ENCODE results near the gene WNT2B. TPM values are rescaled to one million over a fixed set of nuclear protein-coding genes. Genes with fewer than 3 reads are reported as not detected.
A peak's percentile ranks its signal among the peaks of the same experiment; 100 is the strongest.

The WNT2B gene
- total RNA-seq, 6 experiments from 2014 or later, result 1.9 to 3.8 (median 3.5) TPM

GRCh38 chr1:112524986-112525385, 16.2 kb downstream of the WNT2B start:
- Mint-ChIP-seq H3K4me1 (ENCODE audit: low read depth) (peaks cover 98% of the 10 kb centered on the region), H3K27ac (peak overlapping the region; percentile 85), H3K9me3 (no peaks in the 10 kb centered on the region), H3K4me3 (0 out of 2 replicates have a peak overlapping the region, but pooled peaks have one; percentile 3), H3K36me3 (ENCODE audit: low read depth) (peaks cover 29% of the 10 kb centered on the region), H3K27me3 (ENCODE audit: insufficient read depth) (peaks cover 3% of the 10 kb centered on the region; the same call in 1 of the 2 replicates)
- no peak for DNase-seq
- no peak for TF ChIP-seq CTCF (IDR thresholded peaks at IDR 0.05)

GRCh38 chr1:112527266-112528010, 18.7 kb downstream of the WNT2B start:
- H3K27ac Mint-ChIP-seq, result peak overlapping the region; percentile 76
- H3K4me1 Mint-ChIP-seq (ENCODE audit: low read depth), result peaks cover 100% of the 10 kb centered on the region
- H3K4me3 Mint-ChIP-seq, result peak overlapping the region; percentile 51

GRCh38 chr1:112528076-112528475, 19.3 kb downstream of the WNT2B start:
- peak overlapping the region; percentile 76 for H3K27ac Mint-ChIP-seq
- H3K4me3 Mint-ChIP-seq, result peak overlapping the region; percentile 51
- H3K4me1 Mint-ChIP-seq (ENCODE audit: low read depth), result peaks cover 100% of the 10 kb centered on the region
- TF ChIP-seq CTCF (IDR thresholded peaks at IDR 0.05), result no peak
- H3K36me3 Mint-ChIP-seq (ENCODE audit: low read depth), result peaks cover 21% of the 10 kb centered on the region
- no peaks in the 10 kb centered on the region for H3K9me3 Mint-ChIP-seq
- DNase-seq, result no peak
- no peaks in the 10 kb centered on the region for H3K27me3 Mint-ChIP-seq (ENCODE audit: insufficient read depth)

More at GRCh38 chr1:112527266-112528010, 18.7 kb downstream of the WNT2B start:
- TF ChIP-seq CTCF (IDR thresholded peaks at IDR 0.05), result no peak
- peak; percentile 29 for DNase-seq
- Mint-ChIP-seq H3K27me3 (ENCODE audit: insufficient read depth) (peaks cover 2% of the 10 kb centered on the region; the same call in 1 of the 2 replicates), H3K9me3 (no peaks in the 10 kb centered on the region), H3K36me3 (ENCODE audit: low read depth) (peaks cover 22% of the 10 kb centered on the region)

- Mint-ChIP-seq H3K27me3 (ENCODE audit: insufficient read depth) (no peaks in the 10 kb centered on the region; the same call in 1 of the 2 replicates), H3K9me3 (no peaks in the 10 kb centered on the region; the same call in 1 of the 2 replicates), H3K27ac (peak overlapping the region; percentile 76), H3K4me1 (ENCODE audit: low read depth) (peaks cover 100% of the 10 kb centered on the region), H3K4me3 (no peak overlapping the region), H3K36me3 (ENCODE audit: low read depth) (peaks cover 28% of the 10 kb centered on the region)
- no peak for TF ChIP-seq CTCF (IDR thresholded peaks at IDR 0.05)
- no peak for DNase-seq
These were observed 20.5 kb downstream of the WNT2B start for GRCh38 chr1:112529301-112529700.

GRCh38 chr1:112530832-112531231, 22.1 kb downstream of the WNT2B start:
- no peak for TF ChIP-seq CTCF (IDR thresholded peaks at IDR 0.05)
- Mint-ChIP-seq H3K4me3 (no peak overlapping the region), H3K27me3 (ENCODE audit: insufficient read depth) (no peaks in the 10 kb centered on the region; the same call in 1 of the 2 replicates), H3K4me1 (ENCODE audit: low read depth) (peaks cover 90% of the 10 kb centered on the region), H3K36me3 (ENCODE audit: low read depth) (peaks cover 29% of the 10 kb centered on the region), H3K9me3 (no peaks in the 10 kb centered on the region; the same call in 1 of the 2 replicates), H3K27ac (no peak overlapping the region)
- no peak for DNase-seq
